Mesendoderm (in vitro differentiated cells): ENCODE measurements around the gene PLAGL1.
A peak's percentile ranks its signal among the peaks of the same experiment; 100 is the strongest.
"Not testable (repeated sequence)": the region's sequence is repeated elsewhere in the genome, so short reads cannot be mapped to it uniquely, and the experiment has no call there.

Experiments used
- DNase-seq: peaks from one replicate; pipeline ENCODE4 v3.0.0; 2013
- H2AK5ac ChIP-seq: 2 replicates; pipeline ENCODE4 v1.6.1; 2013; ENCODE audit warnings: low read length, inconsistent platforms
- H2BK120ac ChIP-seq: 2 replicates; pipeline ENCODE4 v1.6.1; 2013; ENCODE audit warnings: low read depth, mild to moderate bottlenecking, low read length, moderate library complexity, mixed read lengths
- H2BK15ac ChIP-seq: replicated peaks from 2 replicates; pipeline ENCODE4 v1.6.1; 2013; ENCODE audit warnings: low read depth, mild to moderate bottlenecking, moderate library complexity
- H2BK5ac ChIP-seq: 2 replicates; pipeline ENCODE4 v1.6.1; 2013; ENCODE audit warnings: low read length, inconsistent platforms
- H3K18ac ChIP-seq: 2 replicates; pipeline ENCODE4 v1.6.1; 2013; ENCODE audit warnings: mild to moderate bottlenecking, low read length, mixed read lengths
- H3K23ac ChIP-seq: one replicate; pipeline ENCODE4 v1.6.1; 2013; ENCODE audit warnings: low read length
- H3K27ac ChIP-seq: 2 replicates; pipeline ENCODE4 v1.5.1; 2013; ENCODE audit warnings: low read depth, mild to moderate bottlenecking, inconsistent platforms, low read length, moderate library complexity
- H3K27me3 ChIP-seq: 2 replicates; pipeline ENCODE4 v1.6.1; 2013; ENCODE audit warnings: low read length, control low read depth, mild to moderate bottlenecking, inconsistent platforms; ENCODE audit not compliant: insufficient read depth, poor library complexity
- H3K36me3 ChIP-seq: 2 replicates; pipeline ENCODE4 v1.6.1; 2013; ENCODE audit warnings: low read length, inconsistent platforms; ENCODE audit not compliant: control insufficient read depth, insufficient read depth
- H3K4ac ChIP-seq: one replicate; pipeline ENCODE4 v1.6.1; 2013; ENCODE audit warnings: low read depth, mild to moderate bottlenecking, low read length, moderate library complexity
- H3K4me1 ChIP-seq: 2 replicates; pipeline ENCODE4 v1.6.1; 2013; ENCODE audit warnings: low read depth, low read length, inconsistent platforms; ENCODE audit not compliant: control insufficient read depth
- H3K4me2 ChIP-seq: 2 replicates; pipeline ENCODE4 v1.6.1; 2013; ENCODE audit warnings: low read length
- H3K4me3 ChIP-seq: 2 replicates; pipeline ENCODE4 v1.5.1; 2013; ENCODE audit warnings: mild to moderate bottlenecking, low read length
- H3K56ac ChIP-seq: one replicate; pipeline ENCODE4 v1.6.1; 2013; ENCODE audit warnings: low read length
- H3K79me1 ChIP-seq: 2 replicates; pipeline ENCODE4 v1.6.1; 2013; ENCODE audit warnings: low read length, inconsistent platforms
- H3K79me2 ChIP-seq: 2 replicates; pipeline ENCODE4 v1.6.1; 2013; ENCODE audit warnings: mild to moderate bottlenecking, low read length; ENCODE audit not compliant: control insufficient read depth, insufficient read depth
- H3K9ac ChIP-seq: 2 replicates; pipeline ENCODE4 v1.6.1; 2013; ENCODE audit warnings: low read length, inconsistent platforms
- H4K5ac ChIP-seq: one replicate; pipeline ENCODE4 v1.6.1; 2013; ENCODE audit warnings: low read length
- H4K8ac ChIP-seq: one replicate; pipeline ENCODE4 v1.6.1; 2013; ENCODE audit warnings: low read depth, mild to moderate bottlenecking, control low read depth, low read length, moderate library complexity
- WGBS: extraction: QIAGEN DNeasy Blood & Tissue Kit; methylation state at CpG from one replicate; pipeline ENCODE4 v1.1.7; 2013; ENCODE audit warnings: low lambda C conversion rate, missing lambda C conversion rate; ENCODE audit not compliant: insufficient coverage; ENCODE audit errors: extremely low coverage; 5-methylcytosine and 5-hydroxymethylcytosine counted together

PLAGL1 gene

DNA sequence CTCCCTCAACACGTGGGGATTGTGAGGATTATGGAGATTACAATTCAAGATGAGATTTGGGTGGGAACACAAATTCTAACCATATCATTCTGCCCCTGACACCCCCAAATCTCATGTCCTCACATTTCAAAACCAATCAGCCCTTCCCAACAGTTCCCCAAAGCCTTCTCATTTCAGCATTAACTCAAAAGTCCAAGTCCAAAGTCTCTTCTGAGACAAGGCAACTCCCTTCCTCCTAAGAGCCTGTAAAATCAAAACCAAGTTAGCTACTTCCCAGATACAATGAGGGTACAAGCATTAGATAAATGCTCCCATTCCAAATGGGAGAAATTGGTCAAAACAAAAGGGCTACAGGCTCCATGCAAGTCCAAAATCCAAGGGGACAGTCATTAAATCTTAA is 39.6 kb upstream of the PLAGL1 start:
- Histone ChIP-seq H3K36me3 (no peaks in the 10 kb centered on the region), H3K23ac (no peak overlapping the region), H3K79me2 (no peaks in the 10 kb centered on the region), H3K4me2 (no peak overlapping the region), H2BK15ac (no peak overlapping the region), H3K79me1 (no peaks in the 10 kb centered on the region), H2AK5ac (no peak overlapping the region), H3K4me3 (no peak overlapping the region), H3K18ac (no peak overlapping the region), H3K9ac (no peak overlapping the region), H3K4ac (no peak overlapping the region), H3K27me3 (no peaks in the 10 kb centered on the region), H3K27ac (no peak overlapping the region), H4K8ac (no peak overlapping the region), H3K4me1 (no peaks in the 10 kb centered on the region), H4K5ac (no peak overlapping the region), H3K56ac (no peak overlapping the region), H2BK120ac (no peak overlapping the region), H2BK5ac (no peak overlapping the region)
- WGBS = no CpG with 5 or more reads among the region's 1 CpG
- no peak for DNase-seq

GRCh38 chr6:144046672-144047071 is 38.6 kb upstream of the PLAGL1 start:
- not testable (repeated sequence) for H3K4me3 ChIP-seq, DNase-seq, H3K9ac ChIP-seq, H4K5ac ChIP-seq, H3K27me3 ChIP-seq, H3K79me2 ChIP-seq, H3K36me3 ChIP-seq, H3K23ac ChIP-seq, H2AK5ac ChIP-seq, H3K79me1 ChIP-seq, H3K4ac ChIP-seq, H3K27ac ChIP-seq, H4K8ac ChIP-seq, H2BK120ac ChIP-seq, H2BK15ac ChIP-seq, H3K4me2 ChIP-seq, H3K4me1 ChIP-seq, H2BK5ac ChIP-seq, H3K56ac ChIP-seq, H3K18ac ChIP-seq
- WGBS = no CpG with 5 or more reads among the region's 8 CpGs

GRCh38 chr6:144044989-144045388 is 36.9 kb upstream of the PLAGL1 start:
- not testable (repeated sequence) for H4K5ac ChIP-seq, H3K4me1 ChIP-seq, H4K8ac ChIP-seq, H2BK15ac ChIP-seq, H2BK5ac ChIP-seq, H3K18ac ChIP-seq, H2AK5ac ChIP-seq, H2BK120ac ChIP-seq, H3K4me2 ChIP-seq, H3K23ac ChIP-seq, DNase-seq, H3K79me1 ChIP-seq, H3K27ac ChIP-seq, H3K4ac ChIP-seq, H3K4me3 ChIP-seq, H3K36me3 ChIP-seq, H3K56ac ChIP-seq, H3K9ac ChIP-seq, H3K79me2 ChIP-seq, H3K27me3 ChIP-seq
- no CpG with 5 or more reads among the region's 2 CpGs for WGBS

- no peak overlapping the region for H3K18ac ChIP-seq
- H2BK15ac ChIP-seq = no peak overlapping the region
- H3K4me2 ChIP-seq = no peak overlapping the region
- no peak overlapping the region for H4K5ac ChIP-seq
- H2BK120ac ChIP-seq = no peak overlapping the region
- no peak overlapping the region for H4K8ac ChIP-seq
- no peaks in the 10 kb centered on the region for H3K79me1 ChIP-seq
- H3K23ac ChIP-seq = no peak overlapping the region
- H3K79me2 ChIP-seq = no peaks in the 10 kb centered on the region
- no peak overlapping the region for H3K4me3 ChIP-seq
- WGBS = no CpG with 5 or more reads among the region's 3 CpGs
- H2AK5ac ChIP-seq = no peak overlapping the region
- no peak overlapping the region for H3K27ac ChIP-seq
- H3K4me1 ChIP-seq = no peaks in the 10 kb centered on the region
- H3K4ac ChIP-seq = no peak overlapping the region
- no peak overlapping the region for H3K56ac ChIP-seq
- no peaks in the 10 kb centered on the region for H3K36me3 ChIP-seq
- no peak overlapping the region for H2BK5ac ChIP-seq
- no peak overlapping the region for H3K9ac ChIP-seq
- no peak for DNase-seq
- no peaks in the 10 kb centered on the region for H3K27me3 ChIP-seq
Observed at GRCh38 chr6:144036835-144037195, 28.8 kb upstream of the PLAGL1 start.

- Histone ChIP-seq H2AK5ac (no peak overlapping the region), H3K27me3 (no peaks in the 10 kb centered on the region), H3K36me3 (no peaks in the 10 kb centered on the region), H3K79me2 (no peaks in the 10 kb centered on the region), H3K56ac (no peak overlapping the region), H3K27ac (no peak overlapping the region), H3K9ac (no peak overlapping the region), H3K4ac (no peak overlapping the region), H3K23ac (no peak overlapping the region), H4K8ac (no peak overlapping the region), H3K4me2 (no peak overlapping the region), H3K18ac (no peak overlapping the region), H2BK5ac (no peak overlapping the region), H2BK120ac (no peak overlapping the region), H3K79me1 (no peaks in the 10 kb centered on the region), H3K4me1 (no peaks in the 10 kb centered on the region), H2BK15ac (no peak overlapping the region), H3K4me3 (no peak overlapping the region), H4K5ac (no peak overlapping the region)
- DNase-seq = peak; percentile 22
- no CpG with 5 or more reads among the region's 8 CpGs for WGBS
Observed at GRCh38 chr6:144036064-144036834, 28.2 kb upstream of the PLAGL1 start.

DNA sequence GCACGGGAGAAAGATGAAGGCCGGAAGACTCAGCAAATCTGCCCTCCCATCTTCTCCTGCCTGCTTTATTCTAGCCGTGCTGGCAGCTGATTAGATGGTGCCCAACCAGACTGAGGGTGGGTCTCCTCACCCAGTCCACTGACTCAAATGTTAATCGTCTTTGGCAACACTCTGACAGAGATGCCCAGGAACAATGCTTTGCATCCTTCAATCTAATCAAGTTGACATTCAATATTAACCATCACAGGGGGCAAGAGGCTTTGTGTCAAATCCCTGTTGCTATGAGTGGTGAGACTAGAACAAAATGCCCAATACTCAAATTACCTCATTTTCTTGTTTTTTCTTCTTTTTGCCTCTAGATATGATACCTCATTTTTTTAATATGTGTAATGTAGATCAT is 27.4 kb upstream of the PLAGL1 start:
- H3K27me3 ChIP-seq = no peaks in the 10 kb centered on the region
- no peak overlapping the region for H3K4me2 ChIP-seq
- H3K79me2 ChIP-seq = no peaks in the 10 kb centered on the region
- H3K18ac ChIP-seq = no peak overlapping the region
- H2AK5ac ChIP-seq = no peak overlapping the region
- no peak for DNase-seq
- H3K4ac ChIP-seq = no peak overlapping the region
- H3K23ac ChIP-seq = no peak overlapping the region
- H3K4me1 ChIP-seq = no peaks in the 10 kb centered on the region
- H2BK15ac ChIP-seq = no peak overlapping the region
- no peak overlapping the region for H3K4me3 ChIP-seq
- H2BK5ac ChIP-seq = no peak overlapping the region
- H3K79me1 ChIP-seq = no peaks in the 10 kb centered on the region
- H2BK120ac ChIP-seq = no peak overlapping the region
- H4K8ac ChIP-seq = no peak overlapping the region
- H3K9ac ChIP-seq = no peak overlapping the region
- WGBS = no CpG with 5 or more reads among the region's 4 CpGs
- H3K27ac ChIP-seq = no peak overlapping the region
- H3K36me3 ChIP-seq = no peaks in the 10 kb centered on the region
- H4K5ac ChIP-seq = no peak overlapping the region
- H3K56ac ChIP-seq = no peak overlapping the region
